Activated CD4-positive, alpha-beta memory T cell treated with anti-CD3 and anti-CD28 coated beads for 36 hours (primary cell): ENCODE measurements around the gene MGAT5B. TPM values are rescaled to one million over a fixed set of nuclear protein-coding genes. Genes with fewer than 3 reads are reported as not detected.
"Not testable (repeated sequence)": the region's sequence is repeated elsewhere in the genome, so short reads cannot be mapped to it uniquely, and the experiment has no call there.

ENCODE experiments used
- CTCF ChIA-PET: fragments of 350-600 bp; sonication (Branson Sonifier 250); formaldehyde crosslinking; loops from one replicate; lab custom pipeline; 2021; ENCODE audit warnings: antibody characterized with exemption, inconsistent platforms; lab: Charles Lee
- POLR2A ChIA-PET: fragments of 350-600 bp; sonication (Branson Sonifier 250); formaldehyde crosslinking; loops from one replicate; lab custom pipeline; 2021; ENCODE audit warnings: antibody characterized with exemption; lab: Charles Lee
- DNase-seq: peaks from one replicate; pipeline ENCODE4 v3.0.0-alpha.2; 2020
- H3K27ac Mint-ChIP-seq: one replicate; pipeline ENCODE4 v1.8.0; 2021; ENCODE audit warnings: mixed read lengths
- H3K27me3 Mint-ChIP-seq: one replicate; pipeline ENCODE4 v1.8.0; 2021; ENCODE audit warnings: mixed read lengths
- H3K36me3 Mint-ChIP-seq: one replicate; pipeline ENCODE4 v1.8.0; 2021; ENCODE audit warnings: mixed read lengths
- H3K4me1 Mint-ChIP-seq: one replicate; pipeline ENCODE4 v1.8.0; 2021; ENCODE audit warnings: low read depth, mixed read lengths
- H3K4me3 Mint-ChIP-seq: one replicate; pipeline ENCODE4 v1.8.0; 2021; ENCODE audit warnings: mild to moderate bottlenecking, mixed read lengths
- H3K9me3 Mint-ChIP-seq: one replicate; pipeline ENCODE4 v1.8.0; 2021; ENCODE audit warnings: mixed read lengths
- intact Hi-C: fragments of 100-400 bp; cut with micrococcal nuclease; formaldehyde crosslinking; loops from one replicate; pipeline ENCODE4 v1.15.1; 2023
- total RNA-seq, 2 experiments: library from RNA; stranded (reverse); gene quantifications; one replicate each; pipeline ENCODE4 v1.2.3, GENCODE V29; 2021

MGAT5B gene
- total RNA-seq, 2 experiments from 2014 or later, result 0.38 TPM; not detected in 1

- Mint-ChIP-seq H3K9me3 (no peaks in the 10 kb centered on the region), H3K27ac (no peak overlapping the region), H3K4me1 (no peaks in the 10 kb centered on the region), H3K4me3 (no peak overlapping the region), H3K36me3 (no peaks in the 10 kb centered on the region), H3K27me3 (no peaks in the 10 kb centered on the region)
- no peak for DNase-seq
- intact Hi-C loops, result loop anchor here (10.0 kb wide), 1 partner anchor 52 kb away; no protein-coding TSS in a partner anchor
- CTCF ChIA-PET, result no interaction called here
- POLR2A ChIA-PET, result no interaction called here
Measured at GRCh38 chr17:76962858-76963257, 94.7 kb downstream of the MGAT5B start.

GRCh38 chr17:76966016-76966415, 97.8 kb downstream of the MGAT5B start:
- no peaks in the 10 kb centered on the region for H3K36me3 Mint-ChIP-seq
- ChIA-PET CTCF (no interaction called here), POLR2A (no interaction called here)
- intact Hi-C loops, result loop anchor here (10.0 kb wide), 1 partner anchor 49 kb away; no protein-coding TSS in a partner anchor
- peaks cover 12% of the 10 kb centered on the region for H3K4me1 Mint-ChIP-seq
- H3K27me3 Mint-ChIP-seq, result peaks cover 2% of the 10 kb centered on the region
- no peak overlapping the region for H3K27ac Mint-ChIP-seq
- DNase-seq, result no peak
- H3K4me3 Mint-ChIP-seq, result no peak overlapping the region
- no peaks in the 10 kb centered on the region for H3K9me3 Mint-ChIP-seq

- Mint-ChIP-seq H3K27me3 (peaks cover 2% of the 10 kb centered on the region), H3K27ac (no peak overlapping the region), H3K4me1 (peaks cover 12% of the 10 kb centered on the region), H3K4me3 (no peak overlapping the region), H3K9me3 (no peaks in the 10 kb centered on the region), H3K36me3 (no peaks in the 10 kb centered on the region)
- no peak for DNase-seq
- ChIA-PET POLR2A (interaction anchor here (0.6 kb wide), 1 partner anchor 14 kb away, joined by 3 read pairs; no protein-coding TSS in a partner anchor), CTCF (no interaction called here)
- intact Hi-C loops, result loop anchor here (10.0 kb wide), 1 partner anchor 48 kb away; no protein-coding TSS in a partner anchor
Measured at GRCh38 chr17:76966486-76967181, 98.4 kb downstream of the MGAT5B start.

- intact Hi-C loops, result loop anchor here (10.0 kb wide), 1 partner anchor 47 kb away; no protein-coding TSS in a partner anchor
- ChIA-PET CTCF (interaction anchor here (1.2 kb wide), 1 partner anchor 89 kb away, joined by 5 read pairs; no protein-coding TSS in a partner anchor), POLR2A (no interaction called here)
- Mint-ChIP-seq H3K27ac (no peak overlapping the region), H3K36me3 (no peaks in the 10 kb centered on the region), H3K27me3 (peaks cover 2% of the 10 kb centered on the region), H3K4me1 (peaks cover 12% of the 10 kb centered on the region), H3K4me3 (no peak overlapping the region), H3K9me3 (no peaks in the 10 kb centered on the region)
- no peak for DNase-seq
Measured at GRCh38 chr17:76967762-76968161, 99.6 kb downstream of the MGAT5B start.

GRCh38 chr17:76968707-76969597, 100.7 kb downstream of the MGAT5B start:
- peak; percentile 75 for DNase-seq
- ChIA-PET CTCF (interaction anchor here (1.0 kb wide), 1 partner anchor 87 kb away, joined by 3 read pairs; no protein-coding TSS in a partner anchor), POLR2A (no interaction called here)
- H3K4me3 Mint-ChIP-seq, result peak overlapping the region; percentile 65
- intact Hi-C loops, result loop anchor here (10.0 kb wide), 1 partner anchor 46 kb away; no protein-coding TSS in a partner anchor
- H3K27me3 Mint-ChIP-seq, result peaks cover 2% of the 10 kb centered on the region
- H3K4me1 Mint-ChIP-seq, result peaks cover 12% of the 10 kb centered on the region
- H3K27ac Mint-ChIP-seq, result no peak overlapping the region
- no peaks in the 10 kb centered on the region for H3K36me3 Mint-ChIP-seq
- H3K9me3 Mint-ChIP-seq, result no peaks in the 10 kb centered on the region

GRCh38 chr17:76969598-76970172, 101.5 kb downstream of the MGAT5B start:
- Mint-ChIP-seq H3K36me3 (no peaks in the 10 kb centered on the region), H3K4me1 (peaks cover 12% of the 10 kb centered on the region), H3K27ac (no peak overlapping the region), H3K9me3 (no peaks in the 10 kb centered on the region), H3K4me3 (peak overlapping the region; percentile 65), H3K27me3 (peaks cover 2% of the 10 kb centered on the region)
- DNase-seq, result peak; percentile 29
- ChIA-PET POLR2A (no interaction called here), CTCF (interaction anchor here (1.0 kb wide), 1 partner anchor 86 kb away, joined by 3 read pairs; no protein-coding TSS in a partner anchor)
- intact Hi-C loops, result loop anchor here (10.0 kb wide), 1 partner anchor 45 kb away; no protein-coding TSS in a partner anchor

GRCh38 chr17:76970228-76970627, 102.0 kb downstream of the MGAT5B start:
- H3K36me3 Mint-ChIP-seq, DNase-seq, H3K27me3 Mint-ChIP-seq, H3K4me3 Mint-ChIP-seq, POLR2A ChIA-PET, H3K27ac Mint-ChIP-seq, H3K9me3 Mint-ChIP-seq, intact Hi-C loops: not testable (repeated sequence)
- CTCF ChIA-PET, result interaction anchor here (0.9 kb wide), 1 partner anchor 86 kb away, joined by 3 read pairs; no protein-coding TSS in a partner anchor
- H3K4me1 Mint-ChIP-seq, result peaks cover 12% of the 10 kb centered on the region

- CTCF ChIA-PET, result interaction anchor here (1.2 kb wide), 1 partner anchor 105 kb away, joined by 3 read pairs; the partner anchor contains the start of gene MGAT5B
- POLR2A ChIA-PET, result no interaction called here
- peaks cover 12% of the 10 kb centered on the region for H3K4me1 Mint-ChIP-seq
- H3K27me3 Mint-ChIP-seq, result peaks cover 2% of the 10 kb centered on the region
- intact Hi-C loops, result no loop called here
- H3K36me3 Mint-ChIP-seq, result no peaks in the 10 kb centered on the region
- DNase-seq, result no peak
- no peak overlapping the region for H3K27ac Mint-ChIP-seq
- no peaks in the 10 kb centered on the region for H3K9me3 Mint-ChIP-seq
- no peak overlapping the region for H3K4me3 Mint-ChIP-seq
Measured at GRCh38 chr17:76972046-76972641, 103.9 kb downstream of the MGAT5B start.

GRCh38 chr17:76973040-76973439, 104.8 kb downstream of the MGAT5B start:
- Mint-ChIP-seq H3K36me3 (no peaks in the 10 kb centered on the region), H3K4me3 (no peak overlapping the region), H3K4me1 (peaks cover 12% of the 10 kb centered on the region), H3K27me3 (peaks cover 2% of the 10 kb centered on the region), H3K27ac (no peak overlapping the region), H3K9me3 (peaks cover 4% of the 10 kb centered on the region)
- intact Hi-C loops, result no loop called here
- DNase-seq, result no peak
- POLR2A ChIA-PET, result no interaction called here
- CTCF ChIA-PET, result interaction anchor here (0.8 kb wide), 1 partner anchor 83 kb away, joined by 3 read pairs; no protein-coding TSS in a partner anchor

- Mint-ChIP-seq H3K9me3 (peaks cover 11% of the 10 kb centered on the region), H3K4me1 (peaks cover 3% of the 10 kb centered on the region), H3K4me3 (no peak overlapping the region), H3K27me3 (peaks cover 2% of the 10 kb centered on the region), H3K36me3 (no peaks in the 10 kb centered on the region), H3K27ac (no peak overlapping the region)
- ChIA-PET POLR2A (no interaction called here), CTCF (no interaction called here)
- no peak for DNase-seq
- intact Hi-C loops, result no loop called here
Measured at GRCh38 chr17:76974721-76975120, 106.5 kb downstream of the MGAT5B start.

- POLR2A ChIA-PET, intact Hi-C loops, DNase-seq, H3K4me3 Mint-ChIP-seq, H3K36me3 Mint-ChIP-seq, CTCF ChIA-PET, H3K27me3 Mint-ChIP-seq, H3K27ac Mint-ChIP-seq: not testable (repeated sequence)
- H3K4me1 Mint-ChIP-seq, result peaks cover 14% of the 10 kb centered on the region
- peaks cover 11% of the 10 kb centered on the region for H3K9me3 Mint-ChIP-seq
Measured at GRCh38 chr17:76978050-76978449, 109.8 kb downstream of the MGAT5B start.
